ENCODE results near the gene SPDYE6.
"Not testable (repeated sequence)": the region's sequence is repeated elsewhere in the genome, so short reads cannot be mapped to it uniquely, and the experiment has no call there.

GRCh38 chr7:102365390-102365789 lies 9.1 kb upstream of the SPDYE6 start:
- TF ChIP-seq POLR2A, CTCF, EP300 (IDR thresholded peaks at IDR 0.05): not testable (repeated sequence)
